SU-DHL-6 (cell line): ENCODE results near the gene PRR9.

Experiments used
- H2AFZ ChIP-seq: fragments of 200-600 bp; sonication (generic); 2 replicates; pipeline ENCODE4 v1.6.1; 2014; ENCODE audit warnings: low read depth, mild to moderate bottlenecking, moderate library complexity, mixed read lengths, antibody characterized with exemption, low read length; ENCODE audit not compliant: severe bottlenecking
- H3F3A ChIP-seq: fragments of 200-600 bp; shearing (Covaris generic); 2 replicates; pipeline ENCODE4 v1.6.0; 2016; ENCODE audit warnings: antibody characterized with exemption, mild to moderate bottlenecking; ENCODE audit not compliant: insufficient read depth
- H3K27ac ChIP-seq: fragments of 200-600 bp; sonication (generic); 2 replicates; pipeline ENCODE4 v1.5.1; 2016; ENCODE audit warnings: low read depth, mild to moderate bottlenecking, low read length, moderate library complexity, mixed read lengths
- H3K27me3 ChIP-seq: fragments of 200-600 bp; sonication (generic), shearing (Covaris generic); 2 replicates; pipeline ENCODE4 v1.6.0; 2014; ENCODE audit warnings: mild to moderate bottlenecking, low read length
- H3K36me3 ChIP-seq: fragments of 200-600 bp; sonication (generic); 2 replicates; pipeline ENCODE4 v1.6.1; 2014; ENCODE audit warnings: mild to moderate bottlenecking, low read length, mixed read lengths
- H3K4me2 ChIP-seq: fragments of 300-600, 200-600 bp; shearing (Covaris generic), sonication (generic); 2 replicates; pipeline ENCODE4 v1.6.0; 2014; ENCODE audit warnings: low read length, low read depth, mild to moderate bottlenecking; ENCODE audit not compliant: poor library complexity, severe bottlenecking
- H3K4me3 ChIP-seq: fragments of 200-600 bp; sonication (generic); 2 replicates; pipeline ENCODE4 v1.5.1; 2014; ENCODE audit warnings: antibody characterized with exemption, low read length, mild to moderate bottlenecking, mixed read lengths; ENCODE audit not compliant: insufficient read depth, poor library complexity, severe bottlenecking
- H3K79me2 ChIP-seq: fragments of 200-600 bp; sonication (generic); 2 replicates; pipeline ENCODE4 v1.6.1; 2014; ENCODE audit warnings: mild to moderate bottlenecking, low read length, moderate library complexity; ENCODE audit not compliant: insufficient read depth
- H3K9ac ChIP-seq: fragments of 200-600 bp; sonication (generic); 2 replicates; pipeline ENCODE4 v1.7.0; 2014; ENCODE audit warnings: mild to moderate bottlenecking, low read length
- H3K9me2 ChIP-seq: fragments of 200-600 bp; sonication (generic); replicated peaks from 2 replicates; pipeline ENCODE4 v1.6.1; 2014; ENCODE audit warnings: low read length; ENCODE audit not compliant: insufficient read depth
- H3K9me3 ChIP-seq: fragments of 200-600 bp; sonication (generic); 2 replicates; pipeline ENCODE4 v1.6.1; 2014; ENCODE audit warnings: low read length, mixed read lengths; ENCODE audit not compliant: insufficient read depth
- H4K20me1 ChIP-seq: fragments of 200-600 bp; sonication (generic); 2 replicates; pipeline ENCODE4 v1.6.1; 2014; ENCODE audit warnings: low read depth, mild to moderate bottlenecking, antibody characterized with exemption, low read length, moderate library complexity, mixed read lengths
- EZH2phosphoT487 ChIP-seq: fragments of 200-600 bp; sonication (generic), shearing (Covaris generic); conservative IDR thresholded peaks from 2 replicates; pipeline ENCODE4 v1.6.1; 2018; ENCODE audit warnings: mild to moderate bottlenecking, antibody characterized with exemption, low read length, moderate library complexity, mixed read lengths
- TF ChIP-seq, protein P1 (sequence below): fragments of 200-600 bp; sonication (generic); IDR thresholded peaks from one replicate; pipeline ENCODE4 v1.5.1; 2017; ENCODE audit warnings: antibody characterized with exemption, mild to moderate bottlenecking, low read length, moderate library complexity; ENCODE audit not compliant: insufficient read depth, poor library complexity, severe bottlenecking

The PRR9 gene

DNA sequence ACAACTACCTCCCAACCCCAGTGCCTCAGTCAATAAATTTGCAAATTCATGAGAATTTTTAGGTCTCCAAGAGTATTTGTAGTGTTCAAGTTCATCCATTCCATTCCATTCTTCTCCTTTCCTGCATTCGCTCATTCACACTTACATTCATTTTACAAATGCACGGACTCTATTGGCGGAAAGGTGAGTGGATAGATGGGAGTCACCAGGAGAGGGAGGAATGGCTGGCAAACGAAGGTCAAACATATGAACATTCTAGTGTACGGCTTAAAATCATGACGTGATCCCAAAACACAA is 44.6 kb downstream of the PRR9 start:
- Histone ChIP-seq H2AFZ (no peak overlapping the region), H3K9me2 (no peaks in the 10 kb centered on the region), H4K20me1 (no peaks in the 10 kb centered on the region), H3K27ac (no peak overlapping the region), H3K79me2 (no peaks in the 10 kb centered on the region), H3K9ac (no peak overlapping the region), H3K4me3 (no peak overlapping the region), H3F3A (no peaks in the 10 kb centered on the region), H3K9me3 (no peaks in the 10 kb centered on the region), H3K36me3 (no peaks in the 10 kb centered on the region), H3K27me3 (no peaks in the 10 kb centered on the region), H3K4me2 (peak overlapping the region; percentile 14)
- TF ChIP-seq EZH2phosphoT487, result no peak
- TF ChIP-seq, protein P1, sequence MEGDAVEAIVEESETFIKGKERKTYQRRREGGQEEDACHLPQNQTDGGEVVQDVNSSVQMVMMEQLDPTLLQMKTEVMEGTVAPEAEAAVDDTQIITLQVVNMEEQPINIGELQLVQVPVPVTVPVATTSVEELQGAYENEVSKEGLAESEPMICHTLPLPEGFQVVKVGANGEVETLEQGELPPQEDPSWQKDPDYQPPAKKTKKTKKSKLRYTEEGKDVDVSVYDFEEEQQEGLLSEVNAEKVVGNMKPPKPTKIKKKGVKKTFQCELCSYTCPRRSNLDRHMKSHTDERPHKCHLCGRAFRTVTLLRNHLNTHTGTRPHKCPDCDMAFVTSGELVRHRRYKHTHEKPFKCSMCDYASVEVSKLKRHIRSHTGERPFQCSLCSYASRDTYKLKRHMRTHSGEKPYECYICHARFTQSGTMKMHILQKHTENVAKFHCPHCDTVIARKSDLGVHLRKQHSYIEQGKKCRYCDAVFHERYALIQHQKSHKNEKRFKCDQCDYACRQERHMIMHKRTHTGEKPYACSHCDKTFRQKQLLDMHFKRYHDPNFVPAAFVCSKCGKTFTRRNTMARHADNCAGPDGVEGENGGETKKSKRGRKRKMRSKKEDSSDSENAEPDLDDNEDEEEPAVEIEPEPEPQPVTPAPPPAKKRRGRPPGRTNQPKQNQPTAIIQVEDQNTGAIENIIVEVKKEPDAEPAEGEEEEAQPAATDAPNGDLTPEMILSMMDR, result no peak

DNA sequence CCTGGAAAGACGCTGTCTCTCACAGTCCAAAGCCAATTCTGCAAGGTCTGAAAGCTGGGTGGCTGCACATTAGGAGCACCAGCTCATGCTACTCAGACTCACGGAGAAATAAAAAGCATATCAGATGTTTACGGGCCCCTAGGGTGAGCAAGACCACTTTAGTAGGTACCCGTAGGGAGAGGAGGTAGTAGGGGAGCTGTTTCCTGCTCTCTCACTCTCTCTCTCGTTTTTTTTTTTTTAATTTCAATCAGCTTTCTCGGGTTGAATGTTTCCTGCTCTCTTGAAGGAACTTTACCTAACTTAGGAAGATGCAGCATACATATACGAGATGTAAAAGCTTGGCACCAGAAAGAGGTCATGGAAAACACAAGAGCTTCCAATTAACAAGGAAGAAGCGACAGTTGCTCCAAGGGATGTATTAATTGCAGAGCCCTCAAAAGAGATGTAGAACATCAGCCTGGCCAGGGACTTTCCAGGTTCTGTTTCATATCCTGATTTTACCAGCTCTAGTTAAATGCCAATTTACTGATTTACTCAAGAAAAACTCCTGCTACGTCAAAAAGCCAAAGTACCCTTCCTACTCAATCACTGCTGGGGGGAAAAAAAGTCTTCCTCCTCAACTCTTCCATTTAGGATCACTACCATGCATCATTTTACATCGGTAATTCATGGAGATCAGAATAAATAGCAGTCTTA is 45.2 kb downstream of the PRR9 start:
- H3K79me2 ChIP-seq, result no peaks in the 10 kb centered on the region
- no peaks in the 10 kb centered on the region for H3F3A ChIP-seq
- H3K4me2 ChIP-seq, result no peak overlapping the region
- no peaks in the 10 kb centered on the region for H3K9me3 ChIP-seq
- H3K27ac ChIP-seq, result no peak overlapping the region
- H3K4me3 ChIP-seq, result no peak overlapping the region
- no peaks in the 10 kb centered on the region for H3K27me3 ChIP-seq
- no peaks in the 10 kb centered on the region for H3K9me2 ChIP-seq
- no peaks in the 10 kb centered on the region for H3K36me3 ChIP-seq
- no peak overlapping the region for H2AFZ ChIP-seq
- no peaks in the 10 kb centered on the region for H4K20me1 ChIP-seq
- H3K9ac ChIP-seq, result no peak overlapping the region
- TF ChIP-seq, protein P1, result no peak
- no peak for TF ChIP-seq EZH2phosphoT487

DNA sequence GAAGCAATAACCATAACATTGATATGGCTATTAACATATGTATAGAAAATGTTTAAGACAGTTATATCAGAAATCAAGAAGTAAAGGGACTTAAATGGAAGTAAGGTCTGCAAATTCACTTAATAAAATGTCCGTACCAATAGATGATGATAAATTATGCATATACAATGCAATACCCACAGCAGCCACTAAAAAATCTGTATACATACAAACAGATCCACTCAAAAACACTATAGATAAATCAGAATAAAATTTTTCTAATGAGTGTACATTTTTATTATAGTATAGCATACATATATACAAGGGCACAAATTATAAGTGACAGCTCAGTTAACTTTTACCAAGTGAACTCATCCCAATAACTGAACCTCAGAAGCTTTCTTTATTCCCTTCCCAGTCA is 48.1 kb downstream of the PRR9 start:
- H3K9me2 ChIP-seq, result no peaks in the 10 kb centered on the region
- H3K36me3 ChIP-seq, result no peaks in the 10 kb centered on the region
- no peak overlapping the region for H3K4me3 ChIP-seq
- H4K20me1 ChIP-seq, result no peaks in the 10 kb centered on the region
- H3K9me3 ChIP-seq, result no peaks in the 10 kb centered on the region
- no peak overlapping the region for H3K4me2 ChIP-seq
- H3K9ac ChIP-seq, result no peak overlapping the region
- H3K27ac ChIP-seq, result no peak overlapping the region
- H3F3A ChIP-seq, result no peaks in the 10 kb centered on the region
- H3K27me3 ChIP-seq, result no peaks in the 10 kb centered on the region
- no peak overlapping the region for H2AFZ ChIP-seq
- TF ChIP-seq, protein P1, result no peak
- TF ChIP-seq EZH2phosphoT487, result no peak
- no peaks in the 10 kb centered on the region for H3K79me2 ChIP-seq
